ENCODE measurements around the gene GPX3. TPM values are rescaled to one million over a fixed set of nuclear protein-coding genes. Genes with fewer than 3 reads are reported as not detected.

Gene GPX3
- total and polyA plus RNA-seq, 2 of the 13 experiments (the other 11 are each of a cell fraction or from before 2014, with no cell fraction given), result 33.8 to 1,892 TPM

DNA sequence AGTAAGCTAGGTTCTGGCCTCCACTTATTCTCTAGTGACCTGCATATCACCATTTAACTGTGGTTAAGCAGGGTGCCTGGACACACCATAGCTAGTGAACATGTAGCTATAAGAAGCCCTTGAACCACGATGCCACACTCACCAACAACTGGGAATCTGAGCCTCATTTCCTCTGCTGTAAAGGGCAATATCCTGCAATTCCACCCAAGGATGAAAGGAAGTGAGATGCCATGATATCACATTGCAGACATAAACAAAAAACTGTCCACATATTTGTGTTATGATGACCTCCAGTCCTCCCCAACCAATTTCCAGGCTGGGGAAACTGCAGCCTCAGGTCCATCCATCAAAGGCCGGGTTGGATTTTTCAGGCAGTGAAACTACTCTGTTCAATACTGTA is 50.1 kb downstream of the GPX3 start (continued):
- TF ChIP-seq, protein P1, sequence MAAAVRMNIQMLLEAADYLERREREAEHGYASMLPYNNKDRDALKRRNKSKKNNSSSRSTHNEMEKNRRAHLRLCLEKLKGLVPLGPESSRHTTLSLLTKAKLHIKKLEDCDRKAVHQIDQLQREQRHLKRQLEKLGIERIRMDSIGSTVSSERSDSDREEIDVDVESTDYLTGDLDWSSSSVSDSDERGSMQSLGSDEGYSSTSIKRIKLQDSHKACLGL (CRISPR knock-in tag; IDR thresholded peaks at IDR 0.05), result no peak

DNA sequence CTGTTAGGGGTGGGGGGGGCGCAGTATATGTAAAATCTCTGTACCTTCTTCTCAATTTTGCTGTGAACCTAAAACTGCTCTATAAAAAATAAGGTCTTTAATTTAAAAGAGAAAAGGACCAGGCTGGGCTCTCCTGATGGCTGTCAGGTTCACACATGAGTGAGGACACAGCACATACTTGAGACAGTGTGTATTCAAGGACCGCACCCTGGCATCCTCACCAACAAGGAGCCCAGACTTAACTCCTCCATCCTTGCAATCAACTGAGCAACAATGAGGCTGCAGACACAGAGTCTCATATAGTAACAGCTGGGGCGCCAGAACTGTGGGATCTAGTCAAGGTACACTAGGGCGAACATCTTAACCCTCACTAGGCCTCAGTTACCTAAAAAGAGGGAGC is 50.6 kb downstream of the GPX3 start:
- ATAC-seq (no peak), FAIRE-seq (no peak), DNase-seq (ENCODE audit: low spot score) (no peak)
- in situ Hi-C loops (cut with HindIII; ENCODE audit: extremely low pct_ligation_motif_present, low pct_unique_long_range_greater_than_20kb), result no loop called here
- Histone ChIP-seq H3K36me3 (replicated peaks in 1 of 2; ENCODE audit: control insufficient read depth in 1 of 2, insufficient read depth in 2 of 2, low read length in 2 of 2) (peaks cover 10 to 42% of the 10 kb centered on the region in 2 experiments), H2AFZ (ENCODE audit: low read length) (no peak overlapping the region), H3K4me2 (ENCODE audit: low read depth, low read length) (no peak overlapping the region), H3K9ac (ENCODE audit: insufficient read depth, low read depth, low read length) (no peak overlapping the region), H3K79me2 (ENCODE audit: insufficient read depth, low read length) (peaks cover 94% of the 10 kb centered on the region), H4K20me1 (ENCODE audit: insufficient read depth, low read length) (peaks cover 66% of the 10 kb centered on the region), H3K9me3 (ENCODE audit: low read length) (no peaks in the 10 kb centered on the region), H3K27me3 (ENCODE audit: control insufficient read depth in 1 of 2, insufficient read depth in 2 of 2, low read length in 2 of 2) (no peaks in the 10 kb centered on the region), H3K4me1 (ENCODE audit: insufficient read depth, low read length) (peaks cover 39% of the 10 kb centered on the region), H3K4me3 (replicated peaks in 1 of 3; ENCODE audit: insufficient read depth in 1 of 3, low read depth in 2 of 3, low read length in 3 of 3) (no peak overlapping the region), H3K27ac (ENCODE audit: extremely low read length, insufficient read depth, low read length) (no peak overlapping the region)
- TF ChIP-seq MTA3 (CRISPR knock-in tag; IDR thresholded peaks at IDR 0.05) (no peak), HMG20B (CRISPR knock-in tag; conservative IDR thresholded peaks at IDR 0.05) (no peak), ZNF782 (CRISPR knock-in tag; IDR thresholded peaks at IDR 0.05; ENCODE audit: borderline replicate concordance) (no peak)
- TF ChIP-seq, protein P2, sequence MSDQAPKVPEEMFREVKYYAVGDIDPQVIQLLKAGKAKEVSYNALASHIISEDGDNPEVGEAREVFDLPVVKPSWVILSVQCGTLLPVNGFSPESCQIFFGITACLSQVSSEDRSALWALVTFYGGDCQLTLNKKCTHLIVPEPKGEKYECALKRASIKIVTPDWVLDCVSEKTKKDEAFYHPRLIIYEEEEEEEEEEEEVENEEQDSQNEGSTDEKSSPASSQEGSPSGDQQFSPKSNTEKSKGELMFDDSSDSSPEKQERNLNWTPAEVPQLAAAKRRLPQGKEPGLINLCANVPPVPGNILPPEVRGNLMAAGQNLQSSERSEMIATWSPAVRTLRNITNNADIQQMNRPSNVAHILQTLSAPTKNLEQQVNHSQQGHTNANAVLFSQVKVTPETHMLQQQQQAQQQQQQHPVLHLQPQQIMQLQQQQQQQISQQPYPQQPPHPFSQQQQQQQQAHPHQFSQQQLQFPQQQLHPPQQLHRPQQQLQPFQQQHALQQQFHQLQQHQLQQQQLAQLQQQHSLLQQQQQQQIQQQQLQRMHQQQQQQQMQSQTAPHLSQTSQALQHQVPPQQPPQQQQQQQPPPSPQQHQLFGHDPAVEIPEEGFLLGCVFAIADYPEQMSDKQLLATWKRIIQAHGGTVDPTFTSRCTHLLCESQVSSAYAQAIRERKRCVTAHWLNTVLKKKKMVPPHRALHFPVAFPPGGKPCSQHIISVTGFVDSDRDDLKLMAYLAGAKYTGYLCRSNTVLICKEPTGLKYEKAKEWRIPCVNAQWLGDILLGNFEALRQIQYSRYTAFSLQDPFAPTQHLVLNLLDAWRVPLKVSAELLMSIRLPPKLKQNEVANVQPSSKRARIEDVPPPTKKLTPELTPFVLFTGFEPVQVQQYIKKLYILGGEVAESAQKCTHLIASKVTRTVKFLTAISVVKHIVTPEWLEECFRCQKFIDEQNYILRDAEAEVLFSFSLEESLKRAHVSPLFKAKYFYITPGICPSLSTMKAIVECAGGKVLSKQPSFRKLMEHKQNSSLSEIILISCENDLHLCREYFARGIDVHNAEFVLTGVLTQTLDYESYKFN (CRISPR knock-in tag; conservative IDR thresholded peaks at IDR 0.05), result no peak
- TF ChIP-seq, protein P3, sequence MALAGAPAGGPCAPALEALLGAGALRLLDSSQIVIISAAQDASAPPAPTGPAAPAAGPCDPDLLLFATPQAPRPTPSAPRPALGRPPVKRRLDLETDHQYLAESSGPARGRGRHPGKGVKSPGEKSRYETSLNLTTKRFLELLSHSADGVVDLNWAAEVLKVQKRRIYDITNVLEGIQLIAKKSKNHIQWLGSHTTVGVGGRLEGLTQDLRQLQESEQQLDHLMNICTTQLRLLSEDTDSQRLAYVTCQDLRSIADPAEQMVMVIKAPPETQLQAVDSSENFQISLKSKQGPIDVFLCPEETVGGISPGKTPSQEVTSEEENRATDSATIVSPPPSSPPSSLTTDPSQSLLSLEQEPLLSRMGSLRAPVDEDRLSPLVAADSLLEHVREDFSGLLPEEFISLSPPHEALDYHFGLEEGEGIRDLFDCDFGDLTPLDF (CRISPR knock-in tag; IDR thresholded peaks at IDR 0.05), result no peak
- TF ChIP-seq, protein P4, sequence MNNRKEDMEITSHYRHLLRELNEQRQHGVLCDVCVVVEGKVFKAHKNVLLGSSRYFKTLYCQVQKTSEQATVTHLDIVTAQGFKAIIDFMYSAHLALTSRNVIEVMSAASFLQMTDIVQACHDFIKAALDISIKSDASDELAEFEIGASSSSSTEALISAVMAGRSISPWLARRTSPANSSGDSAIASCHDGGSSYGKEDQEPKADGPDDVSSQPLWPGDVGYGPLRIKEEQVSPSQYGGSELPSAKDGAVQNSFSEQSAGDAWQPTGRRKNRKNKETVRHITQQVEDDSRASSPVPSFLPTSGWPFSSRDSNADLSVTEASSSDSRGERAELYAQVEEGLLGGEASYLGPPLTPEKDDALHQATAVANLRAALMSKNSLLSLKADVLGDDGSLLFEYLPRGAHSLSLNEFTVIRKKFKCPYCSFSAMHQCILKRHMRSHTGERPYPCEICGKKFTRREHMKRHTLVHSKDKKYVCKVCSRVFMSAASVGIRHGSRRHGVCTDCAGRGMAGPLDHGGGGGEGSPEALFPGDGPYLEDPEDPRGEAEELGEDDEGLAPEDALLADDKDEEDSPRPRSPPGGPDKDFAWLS (CRISPR knock-in tag; IDR thresholded peaks at IDR 0.05; ENCODE audit: borderline replicate concordance), result no peak
- TF ChIP-seq, protein P5, sequence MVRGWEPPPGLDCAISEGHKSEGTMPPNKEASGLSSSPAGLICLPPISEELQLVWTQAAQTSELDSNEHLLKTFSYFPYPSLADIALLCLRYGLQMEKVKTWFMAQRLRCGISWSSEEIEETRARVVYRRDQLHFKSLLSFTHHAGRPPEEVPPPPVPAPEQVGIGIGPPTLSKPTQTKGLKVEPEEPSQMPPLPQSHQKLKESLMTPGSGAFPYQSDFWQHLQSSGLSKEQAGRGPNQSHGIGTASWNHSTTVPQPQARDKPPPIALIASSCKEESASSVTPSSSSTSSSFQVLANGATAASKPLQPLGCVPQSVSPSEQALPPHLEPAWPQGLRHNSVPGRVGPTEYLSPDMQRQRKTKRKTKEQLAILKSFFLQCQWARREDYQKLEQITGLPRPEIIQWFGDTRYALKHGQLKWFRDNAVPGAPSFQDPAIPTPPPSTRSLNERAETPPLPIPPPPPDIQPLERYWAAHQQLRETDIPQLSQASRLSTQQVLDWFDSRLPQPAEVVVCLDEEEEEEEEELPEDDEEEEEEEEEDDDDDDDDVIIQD (CRISPR knock-in tag; IDR thresholded peaks at IDR 0.05; ENCODE audit: low read depth), result no peak
- TF ChIP-seq, protein P6, sequence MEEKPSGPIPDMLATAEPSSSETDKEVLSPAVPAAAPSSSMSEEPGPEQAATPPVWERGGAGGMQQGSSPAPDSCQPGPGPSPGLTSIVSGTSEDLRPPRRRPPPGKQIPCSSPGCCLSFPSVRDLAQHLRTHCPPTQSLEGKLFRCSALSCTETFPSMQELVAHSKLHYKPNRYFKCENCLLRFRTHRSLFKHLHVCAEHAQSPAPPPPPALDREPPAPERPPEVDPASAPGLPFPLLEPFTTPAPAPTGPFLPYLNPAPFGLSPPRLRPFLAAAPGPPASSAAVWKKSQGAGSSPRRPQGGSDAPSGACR (CRISPR knock-in tag; IDR thresholded peaks at IDR 0.05), result no peak
- TF ChIP-seq, protein P1 (CRISPR knock-in tag; IDR thresholded peaks at IDR 0.05), result no peak
- WGBS (ENCODE audit: low lambda C conversion rate), result 96% methylated on average over 4 of the region's 4 CpGs
- CTCF ChIA-PET (ENCODE audit: low intra/inter-chr PET ratio, low total read pairs), result no interaction called here
- BruUV-seq (replicated peaks), result no TSS peak
- POLR2A ChIA-PET, result interaction anchor here (1.2 to 1.5 kb wide), 2 partner anchors 10 to 15 kb away, joined by 3 to 4 read pairs; partner anchors contain the start of gene TNIP1
- intact Hi-C loops (cut with micrococcal nuclease; ENCODE audit: unreplicated experiment), result no loop called here
